Activated CD4-positive, alpha-beta T cell treated with anti-CD3 and anti-CD28 coated beads for 24 hours (primary cell): ENCODE results near the gene STAMBP.
"Not testable (repeated sequence)": the region's sequence is repeated elsewhere in the genome, so short reads cannot be mapped to it uniquely, and the experiment has no call there.

Source experiments
- DNase-seq, 2 donors: peaks; one replicate each; pipeline ENCODE4 v3.0.0-alpha.2; 2020; ENCODE audit warnings: low read depth in 2 of 2

The STAMBP gene

GRCh38 chr2:73887596-73888353, 59.0 kb downstream of the STAMBP start:
- DNase-seq, result not testable (repeated sequence)

DNA sequence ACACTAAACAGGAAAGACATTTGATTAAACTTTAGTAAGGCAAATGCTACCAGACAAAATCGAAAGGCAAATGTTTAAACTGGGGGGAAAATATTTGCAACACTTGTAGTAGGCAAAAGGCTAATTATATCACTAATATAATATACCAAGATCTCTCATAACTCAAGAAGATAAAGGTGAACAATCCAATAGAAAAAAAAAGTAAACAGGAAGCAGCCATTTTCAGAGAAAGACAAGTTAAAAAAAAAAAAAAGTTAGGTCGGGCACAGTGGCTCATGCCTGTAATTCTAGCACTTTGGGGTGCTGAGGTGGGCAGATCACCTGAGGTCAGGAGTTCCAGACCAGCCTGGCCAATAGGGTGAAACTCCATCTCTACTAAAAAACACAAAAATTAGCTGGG, 59.6 kb downstream of the STAMBP start:
- DNase-seq, result no peak

- no peak for DNase-seq
These were observed 60.4 kb downstream of the STAMBP start for GRCh38 chr2:73889206-73889605.

DNA sequence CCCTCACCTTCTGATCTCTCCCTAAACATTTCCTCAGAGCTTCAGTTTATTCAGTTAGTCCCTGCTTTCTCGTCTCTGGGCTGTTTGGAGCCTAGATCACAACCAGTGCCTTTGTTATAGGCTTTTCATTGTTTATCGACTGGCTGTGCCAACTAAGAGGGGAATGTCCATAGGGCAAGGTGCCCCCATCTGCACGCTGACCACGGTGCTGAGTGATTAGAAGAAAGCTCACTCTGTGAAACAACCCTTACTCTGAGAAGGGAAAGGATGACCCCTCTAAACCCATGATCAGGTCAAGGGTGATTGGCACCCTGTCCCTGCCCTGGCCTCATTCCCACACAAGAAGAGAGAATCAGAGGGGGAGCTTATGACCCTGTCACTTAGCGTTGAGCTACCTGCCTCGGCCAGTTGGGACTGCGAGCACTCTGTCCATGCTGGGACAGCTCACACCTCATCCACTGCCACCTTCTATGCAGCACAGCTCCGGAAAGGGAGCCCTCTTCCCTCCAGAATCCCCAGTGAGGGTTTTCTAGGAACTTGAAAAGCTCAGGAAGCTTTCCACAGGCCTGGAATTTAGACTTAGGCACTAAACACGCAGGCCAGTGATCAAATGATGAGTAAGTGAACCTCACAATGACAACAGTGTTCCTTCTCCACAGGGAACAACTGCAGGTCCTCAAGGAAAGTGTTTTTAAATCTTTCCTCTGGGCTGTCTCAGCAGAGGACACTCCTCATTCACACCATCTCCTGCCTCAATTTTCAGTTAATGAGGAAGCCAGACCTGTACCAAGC, 61.7 kb downstream of the STAMBP start:
- DNase-seq, result no peak

DNA sequence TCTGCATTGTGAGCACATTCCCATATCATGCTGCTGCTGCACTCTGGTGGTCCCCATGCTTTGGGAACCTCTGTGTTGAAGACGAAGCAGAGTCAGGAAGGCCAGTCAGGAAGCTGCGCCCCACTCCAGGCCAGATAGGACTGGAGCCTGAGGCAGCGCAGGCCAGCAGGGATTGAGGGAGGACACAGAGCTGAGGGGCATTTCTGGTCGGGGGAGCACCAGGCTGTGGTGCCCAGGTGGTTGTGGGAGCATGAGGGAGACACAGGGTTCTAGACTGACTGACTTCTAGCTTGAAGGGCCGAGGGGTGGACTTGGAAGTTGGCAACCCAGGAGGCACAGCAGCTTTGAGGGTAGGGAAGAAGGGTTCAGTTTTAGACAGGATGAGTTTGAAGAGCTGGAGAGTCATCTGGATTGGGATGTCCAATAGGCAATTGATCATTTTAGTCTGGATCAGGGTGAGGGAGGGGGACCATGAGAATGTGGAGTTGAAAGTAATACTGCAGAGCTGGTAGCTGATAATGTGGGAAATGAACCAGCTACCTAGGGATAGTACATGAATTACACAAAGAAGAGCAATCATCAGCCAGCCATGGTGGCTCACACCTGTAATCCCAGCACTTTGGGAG, 62.6 kb downstream of the STAMBP start:
- DNase-seq, result no peak

GRCh38 chr2:73892631-73893329, 64.0 kb downstream of the STAMBP start, which contains the start of gene ACTG2:
ACTG2 (plus strand) TSS chr2:73893008; CDS start chr2:73901312, 8,304 bp downstream.
- DNase-seq, result no peak

GRCh38 chr2:73893764-73894474, 65.2 kb downstream of the STAMBP start:
- DNase-seq, result no peak

DNA sequence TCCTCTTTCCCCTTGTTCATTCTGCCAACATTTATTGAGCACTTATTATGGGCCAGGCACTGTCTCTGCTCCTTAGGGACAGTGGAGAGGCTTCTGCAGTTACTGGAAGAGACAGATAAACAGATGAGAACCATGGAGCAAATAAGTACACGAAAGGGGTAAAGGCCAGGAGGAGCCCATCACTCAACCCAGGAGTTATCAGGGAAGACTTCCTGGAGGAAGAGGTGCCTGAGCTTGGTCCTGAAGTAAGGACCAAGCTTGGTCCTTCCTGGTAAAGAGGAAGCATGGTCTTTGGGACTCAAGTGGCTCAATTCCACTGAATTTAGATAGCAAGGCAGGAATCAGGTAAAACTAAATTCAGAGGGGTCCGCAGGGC, 65.7 kb downstream of the STAMBP start:
- no peak for DNase-seq

DNA sequence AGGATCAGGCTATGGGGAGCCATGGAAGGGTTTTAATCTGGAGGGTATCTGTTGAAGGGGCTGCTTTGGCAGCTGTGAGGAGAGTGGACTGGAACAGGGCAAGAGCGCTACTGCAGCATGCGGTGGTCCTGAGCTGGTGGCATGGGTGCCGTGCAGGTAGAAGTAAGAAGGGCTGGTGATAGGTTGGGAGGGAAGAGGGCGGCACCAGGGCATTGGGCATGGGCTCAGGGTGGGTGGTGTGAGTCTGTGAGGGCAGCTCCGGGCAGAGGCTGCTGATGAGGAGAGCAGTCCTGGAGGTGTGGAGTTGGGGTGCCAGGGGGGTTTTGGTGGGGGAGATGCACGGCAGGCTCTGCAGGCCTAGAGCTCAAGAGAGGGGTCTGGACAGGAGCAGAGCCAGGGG, 66.1 kb downstream of the STAMBP start:
- no peak for DNase-seq

DNA sequence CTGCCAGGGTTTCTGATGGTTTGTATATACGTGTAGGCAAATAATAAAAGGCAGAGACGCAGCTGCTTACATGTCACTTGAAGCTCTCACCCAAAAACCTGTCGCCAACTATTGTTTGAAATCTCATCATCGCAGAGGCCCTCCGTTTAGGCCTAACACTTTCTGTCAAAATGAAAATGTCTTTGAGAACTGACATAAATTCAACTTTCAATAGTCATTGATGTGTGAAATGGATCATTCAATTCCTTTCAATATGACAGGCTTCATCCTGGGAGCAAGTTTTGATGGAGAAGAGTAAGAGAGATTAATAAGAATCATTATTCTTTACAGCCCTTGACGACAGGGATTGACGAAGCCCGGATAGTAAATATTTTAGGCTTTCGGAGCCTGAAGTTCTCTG, 66.7 kb downstream of the STAMBP start:
- no peak for DNase-seq

DNA sequence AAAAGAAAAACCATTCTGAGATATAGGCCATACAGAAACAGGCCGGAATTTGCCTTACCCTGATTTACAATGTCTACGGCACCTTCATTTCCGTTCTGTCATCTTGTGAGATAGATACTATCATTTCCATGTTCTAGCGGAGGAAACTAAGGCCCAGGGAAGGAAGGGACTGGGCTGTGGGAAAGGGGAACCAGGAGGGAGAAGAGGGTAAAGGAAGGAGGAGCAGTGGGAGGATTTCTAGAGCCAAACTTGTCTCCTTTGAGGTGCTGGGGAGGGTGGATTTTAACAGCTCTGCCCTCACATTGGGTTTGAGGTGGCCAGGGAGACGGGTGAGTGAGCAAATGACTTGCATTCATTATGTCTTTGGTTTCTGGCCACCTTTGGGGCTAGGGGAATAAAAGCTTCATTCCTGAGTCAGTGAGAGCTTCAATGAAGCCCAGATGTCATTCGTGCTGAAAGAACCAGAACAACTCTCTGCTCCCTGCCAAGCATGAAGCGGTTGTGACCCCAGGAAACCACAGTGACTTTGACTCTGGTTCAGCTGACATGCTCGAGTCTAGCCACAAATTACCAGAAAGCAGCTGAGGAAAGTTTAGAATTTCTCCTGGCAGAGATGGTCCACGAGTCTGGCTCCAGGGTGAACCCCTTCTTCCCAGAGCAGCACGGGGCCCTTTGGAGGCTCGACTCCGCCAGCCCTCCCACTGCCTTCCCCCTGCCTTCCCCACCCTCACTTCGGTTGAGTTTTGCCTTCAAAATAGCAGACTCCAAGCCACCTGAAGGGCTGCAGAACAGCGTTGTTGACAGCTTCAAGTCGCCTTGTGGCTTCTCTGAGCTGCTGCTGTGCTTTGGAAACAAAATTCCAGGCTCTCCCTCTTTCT, 67.8 kb downstream of the STAMBP start:
- DNase-seq, result no peak

DNA sequence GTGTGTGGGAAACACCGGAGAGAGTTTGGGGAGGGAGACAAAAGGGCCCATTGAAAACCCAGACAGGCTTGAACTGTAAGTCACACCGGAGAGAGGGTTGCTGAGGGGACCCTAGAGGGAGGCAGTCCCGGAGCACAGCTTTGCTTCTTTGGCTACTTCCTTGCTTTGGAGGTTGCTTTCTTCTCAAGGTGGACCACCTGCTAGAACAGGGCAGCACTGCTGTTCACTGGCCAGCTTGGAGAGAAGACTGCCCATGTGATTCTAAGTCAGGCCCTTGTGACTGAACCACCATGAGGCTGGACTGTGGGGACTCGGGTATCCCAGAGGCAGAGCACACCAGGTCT, 68.5 kb downstream of the STAMBP start:
- no peak for DNase-seq

DNA sequence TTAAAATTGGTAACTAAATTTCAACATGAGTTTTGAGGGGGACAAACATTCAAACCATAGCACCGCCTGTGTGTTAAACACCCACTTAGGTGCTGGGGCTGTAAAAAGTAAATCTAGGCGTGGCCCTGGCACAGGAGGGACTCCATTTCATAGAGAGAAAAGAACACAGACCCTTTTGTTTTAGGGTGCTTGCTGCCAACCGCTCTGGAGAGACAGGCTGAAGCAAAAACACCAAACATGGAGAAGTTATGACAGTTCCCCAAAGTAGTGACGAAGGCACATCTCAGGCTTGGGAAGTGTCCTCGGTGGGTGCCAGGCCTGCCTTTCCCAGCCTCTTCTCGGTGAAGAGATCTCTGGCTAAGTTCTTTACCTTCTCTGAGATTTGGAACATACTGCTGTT, 69.2 kb downstream of the STAMBP start:
- no peak for DNase-seq

DNA sequence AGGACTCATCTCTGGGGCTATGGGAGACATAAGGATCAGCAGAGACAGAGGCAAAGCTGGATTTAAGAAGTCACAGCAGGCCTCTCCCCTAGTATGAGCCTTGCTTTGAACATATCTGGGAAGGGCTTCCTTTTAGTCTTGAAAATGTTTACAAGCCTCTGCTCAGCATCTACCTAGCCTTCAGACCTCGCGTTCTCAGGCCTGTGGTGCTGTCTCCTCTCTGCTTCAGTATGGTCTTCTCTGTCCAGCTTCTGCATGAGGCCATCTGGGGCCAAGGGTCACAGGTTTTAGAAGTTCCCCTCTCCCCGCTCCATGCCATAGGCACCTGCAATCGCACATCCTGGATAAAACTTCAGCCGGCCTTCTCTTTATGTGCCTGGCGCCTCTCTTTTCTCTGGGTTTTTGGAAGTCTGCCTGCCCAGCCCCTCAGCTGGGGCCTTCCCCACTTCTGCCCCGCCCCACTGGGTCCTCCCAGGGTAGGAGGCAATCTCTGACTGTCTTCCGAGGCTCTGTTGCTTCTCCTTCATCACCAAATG, 71.1 kb downstream of the STAMBP start:
- DNase-seq, result no peak

GRCh38 chr2:73901143-73901542, 72.4 kb downstream of the STAMBP start:
- no peak for DNase-seq

GRCh38 chr2:73902284-73902683, 73.5 kb downstream of the STAMBP start:
- no peak for DNase-seq

- DNase-seq, result no peak
These were observed 74.6 kb downstream of the STAMBP start for GRCh38 chr2:73903313-73903712.

DNA sequence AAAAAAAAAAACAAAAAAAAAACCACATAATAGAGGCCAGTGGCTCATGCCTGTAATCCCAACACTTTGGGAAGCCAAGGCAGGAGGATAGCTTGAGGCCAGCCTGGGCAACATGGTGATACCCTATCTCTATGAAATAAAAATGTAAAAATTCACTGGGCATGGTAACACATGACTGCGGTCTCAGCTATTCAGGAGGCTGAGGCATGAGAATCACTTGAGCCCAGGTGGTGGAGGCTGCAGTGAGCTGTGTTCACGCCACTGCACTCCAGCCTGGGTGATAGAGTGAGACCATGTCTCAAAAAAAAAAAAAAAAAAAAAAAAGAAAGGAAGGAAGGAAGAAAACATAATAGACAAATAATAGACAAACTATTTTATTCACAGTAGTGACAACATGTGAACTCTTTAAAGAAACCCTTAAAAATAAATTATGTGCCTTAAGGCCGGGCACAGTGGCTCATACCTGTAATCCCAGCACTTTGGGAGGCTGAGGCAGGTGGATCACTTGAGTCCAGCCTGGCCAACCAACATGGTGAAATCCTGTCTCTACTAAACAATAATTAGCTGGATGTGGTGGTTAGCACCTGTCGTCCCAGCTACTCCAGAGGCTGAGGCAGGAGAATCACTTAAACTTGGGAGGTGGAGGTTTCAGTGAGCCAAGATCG, 75.3 kb downstream of the STAMBP start:
- not testable (repeated sequence) for DNase-seq

DNA sequence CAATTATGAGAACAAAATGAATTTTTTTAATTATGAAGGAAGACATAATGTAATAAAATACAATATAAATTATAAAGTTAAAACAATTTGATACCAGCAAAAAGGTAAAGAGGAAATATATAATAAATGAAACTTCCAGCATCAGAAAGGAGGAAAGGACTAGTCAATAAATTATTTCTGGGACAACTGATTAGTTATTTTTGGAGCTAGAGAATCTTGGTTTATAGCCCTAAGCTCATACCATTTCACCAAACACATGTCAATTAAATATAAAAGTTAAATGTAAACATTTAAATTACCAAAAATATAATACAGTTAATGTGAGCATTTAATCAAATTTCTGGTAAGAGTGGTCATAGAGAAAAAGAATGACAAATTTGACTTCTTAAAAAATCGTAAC, 76.2 kb downstream of the STAMBP start:
- DNase-seq, result no peak
